NCI-H1092 treated with DMSO at 0.1 percent for 48 hours (cell line): Measurements from ENCODE around the gene ADGB.
A peak's percentile ranks its signal among the peaks of the same experiment; 100 is the strongest.
"Not testable (repeated sequence)": the region's sequence is repeated elsewhere in the genome, so short reads cannot be mapped to it uniquely, and the experiment has no call there.

ENCODE experiments used
- DNase-seq: peaks from one replicate; lab custom pipeline; 2025; lab: John Stamatoyannopoulos, UW

Gene ADGB

GRCh38 chr6:146768722-146769121 lies 169.9 kb downstream of the ADGB start:
- no peak for DNase-seq

- DNase-seq: no peak
These were observed 171.6 kb downstream of the ADGB start for GRCh38 chr6:146770275-146770964.

- DNase-seq: no peak
These were observed 172.4 kb downstream of the ADGB start for GRCh38 chr6:146770965-146771735.

- no peak for DNase-seq
These were observed 176.4 kb downstream of the ADGB start for GRCh38 chr6:146775220-146775619.

- no peak for DNase-seq
These were observed 183.1 kb downstream of the ADGB start for GRCh38 chr6:146781836-146782235.

- peak; percentile 51 for DNase-seq
These were observed 186.3 kb downstream of the ADGB start for GRCh38 chr6:146785001-146785585.

GRCh38 chr6:146787876-146788508 lies 189.2 kb downstream of the ADGB start:
- DNase-seq: no peak

- no peak for DNase-seq
These were observed 191.9 kb downstream of the ADGB start for GRCh38 chr6:146790561-146791091.

GRCh38 chr6:146791930-146792329 lies 193.2 kb downstream of the ADGB start:
- DNase-seq: no peak

GRCh38 chr6:146793218-146793617 lies 194.4 kb downstream of the ADGB start:
- DNase-seq: not testable (repeated sequence)

- no peak for DNase-seq
These were observed 196.8 kb downstream of the ADGB start for GRCh38 chr6:146795479-146796133.

- not testable (repeated sequence) for DNase-seq
These were observed 204.4 kb downstream of the ADGB start for GRCh38 chr6:146803167-146803566.

GRCh38 chr6:146803601-146804000 lies 204.8 kb downstream of the ADGB start:
- no peak for DNase-seq

- no peak for DNase-seq
These were observed 207.0 kb downstream of the ADGB start for GRCh38 chr6:146805546-146806325.

- not testable (repeated sequence) for DNase-seq
These were observed 210.2 kb downstream of the ADGB start for GRCh38 chr6:146809014-146809413.

- DNase-seq: not testable (repeated sequence)
These were observed 214.1 kb downstream of the ADGB start for GRCh38 chr6:146812811-146813321.

- DNase-seq: no peak
These were observed 214.8 kb downstream of the ADGB start for GRCh38 chr6:146813554-146813953.

GRCh38 chr6:146814148-146814750 lies 215.5 kb downstream of the ADGB start:
- no peak for DNase-seq

GRCh38 chr6:146815511-146816462 lies 217.0 kb downstream of the ADGB start:
- not testable (repeated sequence) for DNase-seq
